K562 (cell line): Measurements from ENCODE around the gene KCTD15. TPM values are rescaled to one million over a fixed set of nuclear protein-coding genes. Genes with fewer than 3 reads are reported as not detected.
A peak's percentile ranks its signal among the peaks of the same experiment; 100 is the strongest.

Experiments
- ASH1L ChIP-seq: fragments of 450-650 bp; IDR thresholded peaks from 2 replicates; pipeline ENCODE4 v1.6.1; 2018; ENCODE audit warnings: borderline replicate concordance, mild to moderate bottlenecking, low read depth; ENCODE audit not compliant: partially characterized antibody
- E2F4 ChIP-seq: sonication (generic); formaldehyde crosslinking; IDR thresholded peaks from 2 replicates; pipeline ENCODE4 v1.8.0; 2022; ENCODE audit warnings: mild to moderate bottlenecking, low read depth, missing genetic modification reagents
- ESRRB ChIP-seq: fragments of 250-450 bp; sonication (Bioruptor Pico); IDR thresholded peaks from 2 replicates; pipeline ENCODE4 v1.5.0; 2020; ENCODE audit warnings: mild to moderate bottlenecking, moderate library complexity, borderline replicate concordance
- GTF2F1 ChIP-seq: IDR thresholded peaks from 2 replicates; pipeline ENCODE4 v1.6.1; 2011; ENCODE audit warnings: low read depth, low read length, improper control_type of control experiment
- HBP1 ChIP-seq: fragments of 450-650 bp; formaldehyde crosslinking; IDR thresholded peaks from 2 replicates; pipeline ENCODE4 v1.4.0; 2022; ENCODE audit warnings: missing genetic modification characterization
- HDAC3 ChIP-seq: fragments of 450-650 bp; IDR thresholded peaks from 2 replicates; pipeline ENCODE4 v1.6.1; 2018; ENCODE audit warnings: borderline replicate concordance, mild to moderate bottlenecking, moderate library complexity; ENCODE audit not compliant: partially characterized antibody
- HINFP ChIP-seq: fragments of 450-650 bp; conservative IDR thresholded peaks from 2 replicates; pipeline ENCODE4 v1.6.1; 2016; ENCODE audit warnings: missing genetic modification characterization, low read depth, mild to moderate bottlenecking, control low read depth, missing compliant biosample characterization
- MTA1 ChIP-seq: fragments of 450-650 bp; IDR thresholded peaks from 2 replicates; pipeline ENCODE4 v1.6.1; 2017; ENCODE audit warnings: borderline replicate concordance
- POU5F1 ChIP-seq: fragments of 150-350 bp; IDR thresholded peaks from 2 replicates; pipeline ENCODE4 v1.6.1; 2014; ENCODE audit warnings: borderline replicate concordance, low read length, low read depth, mild to moderate bottlenecking; ENCODE audit not compliant: partially characterized antibody
- PTBP1 ChIP-seq: fragments of 200-400 bp; formaldehyde crosslinking; IDR thresholded peaks from 2 replicates; pipeline ENCODE4 v1.6.1; 2017; ENCODE audit warnings: low read depth, low read length
- RBM14 ChIP-seq: fragments of 200-400 bp; formaldehyde crosslinking; IDR thresholded peaks from 2 replicates; pipeline ENCODE4 v1.6.1; 2018; ENCODE audit warnings: low read depth, mild to moderate bottlenecking, low read length, moderate library complexity, borderline replicate concordance; ENCODE audit not compliant: insufficient read depth
- SMAD4 ChIP-seq: fragments of 250-450 bp; sonication (Bioruptor Pico); conservative IDR thresholded peaks from 2 replicates; pipeline ENCODE4 v1.8.0; 2021; ENCODE audit warnings: inconsistent platforms, mild to moderate bottlenecking, moderate library complexity
- TARDBP ChIP-seq: fragments of 450-650 bp; IDR thresholded peaks from 2 replicates; pipeline ENCODE4 v1.6.1; 2016
- ZBTB49 ChIP-seq: sonication (generic); formaldehyde crosslinking; IDR thresholded peaks from 2 replicates; pipeline ENCODE4 v1.8.0; 2022; ENCODE audit warnings: missing genetic modification reagents, mild to moderate bottlenecking, borderline replicate concordance
- ZNF146 ChIP-seq: IDR thresholded peaks from one replicate; pipeline ENCODE4 v1.6.1; 2018; ENCODE audit warnings: missing compliant biosample characterization; ENCODE audit not compliant: unreplicated experiment
- ZNF277 ChIP-seq: fragments of 250-450 bp; sonication (Bioruptor Pico); IDR thresholded peaks from 2 replicates; pipeline ENCODE4 v1.8.0; 2022; ENCODE audit warnings: inconsistent platforms, mild to moderate bottlenecking, moderate library complexity, borderline replicate concordance
- ZNF395 ChIP-seq: fragments of 200-800 bp; sonication (Bioruptor generic); IDR thresholded peaks from 2 replicates; pipeline ENCODE4 v1.6.1; 2017; ENCODE audit warnings: missing genetic modification characterization, missing compliant biosample characterization
- polyA plus RNA-seq, 8 experiments: library from polyadenylated mRNA; depleted of rRNA in 4 of 8; stranded (reverse) in 5 of 8; unstranded in 3 of 8; fragments of >200 nt; fragmentation: Nextera tagmentation in 2 of 8; fragmentation: Illumina TruSeq in 1 of 8; extraction: Ambion mirVana in 2 of 8; extraction: Trizol in 1 of 8; gene quantifications; 2 replicates each; pipeline versions ENCODE4 v1.2.1 to v1.2.3, GENCODE V29; 2011 to 2014; ENCODE audit warnings: inconsistent platforms in 1 of 8, missing spikeins in 1 of 8
- total RNA-seq, 7 experiments: library from RNA; depleted of rRNA in 6 of 7; stranded (reverse); fragments of >200 nt in 6 of 7; fragmentation: Illumina TruSeq in 2 of 7; extraction: Trizol in 2 of 7; gene quantifications; 2 replicates each; pipeline versions ENCODE4 v1.2.1 to v1.2.3, GENCODE V29; 2011 to 2021; ENCODE audit warnings: low replicate concordance in 1 of 7

KCTD15 gene
- total and polyA plus RNA-seq, 9 of the 15 experiments (the other 6 are each of a cell fraction or from before 2014, with no cell fraction given): 1.7 to 49.0 (median 11.8) TPM

- TF ChIP-seq ZBTB49 (CRISPR knock-in tag) (no peak), MTA1 (no peak), ESRRB (CRISPR knock-in tag) (no peak), HBP1 (CRISPR knock-in tag) (no peak), RBM14 (no peak), E2F4 (CRISPR knock-in tag) (no peak), SMAD4 (CRISPR knock-in tag) (peak; percentile 85), PTBP1 (no peak), HDAC3 (no peak), POU5F1 (no peak), ZNF146 (CRISPR knock-in tag) (no peak), GTF2F1 (no peak), ZNF395 (CRISPR knock-in tag) (no peak), HINFP (tag) (no peak), ZNF277 (CRISPR knock-in tag) (no peak), ASH1L (no peak), TARDBP (0 out of 2 replicates have a peak, but pooled peaks have one; percentile 26)
These were observed 1.1 kb upstream of the KCTD15 start (continued) for GRCh38 chr19:33795370-33796163.
